8988T (cell line): ENCODE data around the gene HERC2.

ENCODE experiments used
- DNase-seq: peaks from one replicate; pipeline ENCODE4 v3.0.0; 2011

Gene HERC2

DNA sequence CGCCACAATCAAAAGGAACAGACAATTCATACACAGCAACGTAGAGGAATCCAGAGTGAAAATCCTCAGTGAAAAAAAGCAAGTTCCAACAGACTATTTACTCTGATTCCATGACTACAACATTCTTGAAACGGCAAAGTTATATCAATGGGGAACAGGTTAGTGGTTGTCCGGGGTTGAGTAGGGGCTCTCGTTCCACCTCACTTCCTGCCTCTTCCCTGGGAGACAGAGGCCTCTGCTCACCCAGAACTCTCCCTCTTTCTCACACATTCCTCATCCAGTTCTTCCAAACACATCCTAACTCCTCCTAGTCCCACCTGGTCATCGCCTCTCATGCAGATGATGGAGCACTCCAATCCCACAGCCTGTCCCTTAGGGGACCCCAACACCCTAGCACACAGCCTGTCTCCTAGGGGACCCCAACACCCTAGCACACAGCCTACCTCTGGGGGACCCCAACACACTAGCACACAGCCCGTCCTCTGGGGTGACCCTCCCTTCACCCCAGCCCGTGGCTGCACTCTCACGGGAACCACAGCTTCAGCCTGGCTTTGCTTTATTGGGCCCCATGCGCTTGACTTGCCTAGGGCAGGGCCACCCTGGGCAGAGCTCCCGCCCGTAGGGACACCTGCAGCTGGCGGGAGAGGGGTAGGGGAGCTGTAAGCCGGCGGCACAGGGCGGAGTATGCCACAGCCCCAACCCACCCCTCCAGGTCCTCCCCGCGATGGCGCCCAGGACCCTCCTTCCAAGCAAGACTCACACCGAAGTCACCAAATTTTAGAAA lies 228.0 kb downstream of the HERC2 start:
- DNase-seq: no peak

DNA sequence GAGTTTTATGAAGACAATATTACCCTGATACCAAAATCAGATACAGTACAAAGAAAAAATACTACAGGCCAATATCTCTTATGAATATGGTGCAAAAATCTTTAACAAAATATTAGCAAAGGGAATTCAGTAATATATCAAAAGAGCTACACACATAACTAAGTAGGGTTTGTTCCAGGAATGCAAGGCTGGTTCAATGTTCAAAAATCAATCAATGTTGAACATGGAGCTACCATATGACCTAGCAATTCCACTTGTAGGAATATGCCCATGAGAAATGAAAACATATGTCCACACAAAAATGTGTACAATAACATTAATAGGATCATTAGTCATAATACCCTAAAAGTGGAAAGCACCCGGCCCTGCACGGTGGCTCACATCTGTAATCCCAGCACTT lies 230.7 kb downstream of the HERC2 start:
- no peak for DNase-seq

DNA sequence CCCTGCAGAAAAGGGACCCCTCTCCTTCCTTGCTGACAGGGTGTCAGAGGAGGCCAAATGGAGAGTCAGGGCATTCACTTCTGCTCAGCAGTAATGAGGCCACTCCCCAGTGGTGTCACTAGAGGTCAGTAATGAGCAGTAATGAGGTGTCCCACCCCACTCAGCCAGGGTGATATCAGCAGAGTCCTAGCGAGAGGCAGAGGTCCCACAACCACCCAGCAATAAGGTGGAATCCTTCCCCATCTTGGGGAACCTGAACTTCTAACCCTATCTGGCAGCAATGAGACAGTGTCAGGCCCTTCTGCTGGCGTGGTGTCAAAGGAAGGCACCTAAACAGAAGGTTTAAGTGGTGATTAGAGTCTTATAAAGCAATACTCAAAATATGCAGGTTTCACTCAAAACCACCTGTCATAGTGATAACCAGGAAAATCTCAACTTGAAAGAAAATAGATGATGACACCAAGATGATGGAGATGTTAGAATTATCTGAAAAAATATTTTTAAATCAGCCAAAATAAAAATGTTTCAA lies 235.7 kb downstream of the HERC2 start:
- DNase-seq: no peak

DNA sequence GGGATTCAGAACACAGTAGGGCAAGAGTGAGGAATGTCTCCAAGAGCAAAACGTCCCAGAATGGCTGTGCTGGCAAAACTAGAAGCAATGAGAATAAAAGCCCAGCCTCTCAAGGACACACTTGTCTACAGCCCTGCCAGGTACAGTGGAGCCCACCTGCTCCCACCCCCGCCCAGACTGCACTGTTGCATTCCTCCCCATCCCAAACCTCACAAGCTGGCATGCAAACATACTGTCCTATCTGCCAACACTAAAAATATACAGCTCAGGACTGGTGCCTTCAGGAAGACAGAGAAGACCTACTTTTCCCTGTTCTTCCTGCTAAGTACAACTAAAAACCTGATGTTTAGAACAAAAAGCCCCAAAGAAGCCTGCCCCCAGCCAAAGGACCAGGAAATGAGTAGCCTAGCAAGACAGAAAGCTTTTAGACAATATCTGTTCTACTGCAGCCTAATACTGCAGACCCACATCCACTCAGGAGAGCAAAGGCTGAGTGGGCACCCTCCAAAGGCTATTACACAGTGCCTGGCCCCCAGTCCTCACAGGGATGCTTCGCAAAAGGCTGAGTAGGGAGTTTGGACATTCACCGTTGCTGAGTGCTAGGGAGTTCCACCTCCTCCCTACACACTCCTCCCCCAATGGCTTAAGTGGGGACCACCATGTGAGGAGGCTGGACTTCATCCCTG lies 236.3 kb downstream of the HERC2 start:
- DNase-seq: no peak

DNA sequence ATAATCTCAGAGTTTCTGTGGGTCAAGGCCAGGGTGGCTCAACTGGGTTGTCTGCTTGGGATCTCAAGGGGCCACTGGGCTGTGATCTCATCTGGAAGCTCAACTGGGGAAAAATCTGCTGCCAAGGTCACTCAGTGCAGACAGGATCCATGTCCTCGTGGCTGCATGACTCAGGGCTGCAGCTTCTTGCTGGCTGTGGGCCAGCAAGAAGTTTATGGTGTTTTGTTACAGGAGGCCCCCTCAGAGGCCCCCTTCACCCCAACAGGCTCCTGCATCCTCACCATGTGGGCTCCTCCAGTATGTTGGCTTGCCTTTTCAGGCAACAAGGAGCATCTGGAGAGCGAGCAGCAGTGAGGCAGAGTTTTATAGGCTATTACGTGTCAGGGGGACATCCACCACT lies 237.4 kb downstream of the HERC2 start:
- no peak for DNase-seq

DNA sequence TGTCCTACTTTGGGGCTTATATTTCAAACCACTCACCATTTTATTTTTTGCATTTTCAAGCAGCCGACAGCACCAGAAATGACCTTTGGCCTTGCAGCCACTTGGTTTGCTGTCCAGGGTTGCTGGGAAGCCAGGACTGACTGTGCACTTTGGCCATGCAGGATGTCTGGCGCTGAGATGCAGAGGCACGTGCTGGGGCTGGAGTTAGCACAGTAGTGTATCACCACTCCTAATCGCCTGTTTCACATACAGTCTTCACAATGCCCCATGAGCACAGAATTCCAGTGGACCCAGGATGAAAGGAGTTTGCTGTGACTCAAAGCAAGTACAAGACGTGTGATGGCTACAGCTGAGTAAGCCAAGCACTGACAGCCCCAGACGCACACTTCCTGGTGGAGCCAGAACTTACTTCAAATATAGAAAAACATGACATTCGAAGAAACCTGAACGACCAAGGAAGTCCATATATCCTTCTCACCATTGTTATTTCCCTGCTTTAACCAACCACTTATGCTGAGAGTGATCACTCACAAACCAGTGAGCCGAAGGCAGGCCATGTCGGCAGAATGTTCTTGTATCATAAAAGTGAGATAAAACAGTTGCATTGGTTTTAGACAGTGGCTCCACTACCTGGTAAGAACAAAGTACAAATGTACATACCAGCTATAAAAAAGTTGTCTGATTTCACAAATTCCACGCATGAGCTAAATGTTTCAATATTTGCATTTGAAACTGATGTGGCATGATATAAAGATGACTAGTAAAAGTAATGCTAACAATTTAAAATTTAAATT lies 238.9 kb downstream of the HERC2 start:
- no peak for DNase-seq

DNA sequence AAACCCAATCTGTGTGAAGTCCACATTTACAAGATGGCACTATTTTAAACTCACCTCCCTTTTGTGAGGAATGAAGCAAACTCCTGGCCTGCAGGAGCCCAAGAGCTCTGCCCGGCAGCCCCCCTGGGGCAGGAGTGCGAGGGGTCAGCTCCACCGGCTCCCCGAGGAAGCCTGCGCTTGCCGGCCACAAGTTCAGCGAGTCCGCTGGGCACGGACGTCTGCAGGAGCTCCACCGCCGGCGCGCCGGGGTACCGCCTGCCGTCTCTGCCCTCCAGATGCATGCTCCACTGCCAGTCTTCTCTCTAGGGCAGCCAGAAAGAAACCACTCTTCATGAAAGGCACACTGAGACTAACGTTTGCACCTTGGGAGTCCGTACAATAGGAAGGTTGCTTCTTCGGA lies 240.4 kb downstream of the HERC2 start:
- no peak for DNase-seq

DNA sequence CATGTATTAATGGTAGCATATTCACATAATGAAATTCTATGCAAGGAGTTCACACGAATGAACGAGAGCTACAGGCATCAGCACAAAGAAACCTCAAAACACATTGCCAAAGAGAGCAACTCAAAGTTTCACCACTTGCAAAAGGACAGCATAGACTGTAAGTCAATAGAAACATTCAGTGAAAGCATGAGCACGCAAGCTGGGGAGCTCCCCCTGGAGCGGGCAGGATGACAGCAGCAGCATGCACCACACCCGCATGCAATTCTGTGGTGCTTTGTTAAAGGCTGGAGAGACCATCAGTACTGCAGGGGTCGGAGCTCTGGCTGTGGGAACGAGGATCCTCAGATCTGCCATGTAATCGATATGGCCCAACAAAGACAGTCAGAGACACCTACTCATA lies 241.6 kb downstream of the HERC2 start:
- DNase-seq: no peak

DNA sequence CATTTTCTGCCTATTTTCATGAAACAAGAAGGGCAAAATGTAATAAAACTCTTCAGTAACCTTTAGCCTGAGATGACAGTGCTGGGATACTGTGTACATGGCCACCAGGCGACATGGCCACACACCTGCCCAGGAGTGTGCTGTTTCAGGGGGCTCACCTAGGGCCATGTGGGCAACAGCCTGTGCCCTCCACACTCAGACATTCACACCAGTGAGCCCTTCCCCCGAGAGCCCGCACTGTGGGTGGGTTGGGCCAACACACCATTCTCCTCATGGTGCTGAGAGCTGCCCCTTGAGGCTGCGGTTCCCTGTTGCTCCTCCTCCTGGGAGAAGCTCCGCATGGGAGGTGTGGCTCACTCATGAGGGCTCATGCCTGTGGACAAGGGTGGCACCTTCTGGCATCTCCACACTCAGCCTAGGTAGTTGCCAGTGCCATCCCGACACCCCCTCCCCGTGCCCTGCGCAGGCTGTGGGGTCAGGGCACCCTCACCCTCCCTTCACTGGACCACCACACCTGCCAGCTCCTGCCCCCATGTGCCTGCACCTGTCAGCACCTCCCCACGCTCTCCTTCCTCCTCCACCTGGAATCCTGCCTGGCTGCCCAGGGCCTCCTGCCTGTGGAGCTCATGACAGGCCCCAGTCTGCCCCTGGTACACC lies 242.5 kb downstream of the HERC2 start:
- no peak for DNase-seq

DNA sequence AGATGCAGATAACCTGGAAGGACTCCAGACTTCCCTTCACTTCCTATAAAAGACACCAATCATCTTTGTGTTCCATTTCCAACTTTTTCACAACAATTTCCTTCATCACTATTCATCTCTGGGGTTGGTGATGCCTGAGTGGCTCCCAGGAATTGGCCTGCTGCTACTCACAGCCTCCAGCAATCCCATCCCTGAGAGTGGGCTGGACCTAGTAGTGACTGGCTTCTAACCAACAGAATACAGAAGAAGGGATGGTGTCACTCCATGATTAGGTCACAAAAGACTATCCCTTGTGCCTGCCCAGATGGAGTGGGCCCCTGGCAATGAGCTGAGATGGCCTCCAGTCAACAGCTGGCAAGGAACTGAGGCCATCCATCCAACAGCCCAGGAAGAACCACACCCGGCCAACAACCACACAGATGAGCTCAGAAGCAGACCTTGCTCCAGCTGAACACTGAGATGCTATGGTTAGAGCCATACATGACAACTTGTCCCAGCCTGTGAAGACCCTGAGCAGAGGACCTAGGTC lies 243.7 kb downstream of the HERC2 start:
- DNase-seq: no peak

DNA sequence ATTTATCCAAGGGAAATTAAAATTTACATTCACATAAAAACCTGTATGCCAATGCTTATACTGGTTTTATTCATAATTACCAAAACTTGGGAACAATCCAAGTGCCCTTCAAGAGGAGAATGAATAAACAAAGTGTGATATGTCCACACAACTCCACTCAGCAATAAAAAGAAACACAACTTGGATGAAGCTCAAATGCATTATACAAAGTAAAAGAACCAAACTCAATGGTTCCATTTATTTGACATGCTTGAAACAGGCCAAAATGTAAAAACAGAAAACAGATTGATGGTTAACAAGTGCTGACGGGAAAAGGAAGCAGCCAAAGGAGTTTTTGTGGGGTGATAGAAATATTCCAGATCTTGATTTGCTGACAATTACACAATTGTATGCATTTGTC lies 246.4 kb downstream of the HERC2 start:
- no peak for DNase-seq

DNA sequence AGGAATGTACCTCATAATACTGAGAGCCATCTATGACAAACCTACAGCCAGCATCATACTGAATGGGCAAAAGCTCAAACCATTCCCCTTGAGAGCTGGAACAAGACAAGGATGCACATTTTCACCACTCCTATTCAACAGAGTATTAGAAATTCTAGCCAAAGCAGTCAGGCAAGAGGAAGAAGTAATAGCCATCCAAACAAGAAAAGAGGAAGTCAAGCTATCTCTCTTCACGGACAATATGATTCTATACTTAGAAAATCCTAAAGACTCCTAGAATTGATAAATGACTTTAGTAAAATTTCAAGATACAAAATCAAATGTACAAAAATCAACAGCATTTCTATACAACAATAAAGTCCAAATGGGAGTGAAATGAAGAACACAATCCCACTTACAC lies 253.0 kb downstream of the HERC2 start:
- no peak for DNase-seq

DNA sequence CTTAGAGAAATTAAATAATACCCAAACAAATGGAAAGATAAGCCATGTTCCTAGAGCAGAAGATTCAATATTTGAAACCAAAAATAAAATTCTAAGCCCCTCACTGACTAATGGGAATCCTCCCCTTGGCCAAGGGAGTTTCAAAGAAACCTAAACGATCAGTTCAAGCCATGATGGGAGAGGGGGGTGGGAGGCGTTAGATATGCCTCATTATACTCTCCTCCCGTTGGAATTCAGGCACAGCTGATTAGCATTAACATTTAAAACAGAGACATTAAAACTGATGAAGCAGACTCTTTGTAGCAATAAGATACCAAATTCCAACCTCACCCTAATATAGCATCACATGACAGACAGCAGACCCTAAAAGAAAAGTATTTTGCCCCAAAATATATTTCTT lies 255.7 kb downstream of the HERC2 start:
- no peak for DNase-seq
